GM18858 (cell line): ENCODE data around the gene SEC24C.
"Not testable (repeated sequence)": the region's sequence is repeated elsewhere in the genome, so short reads cannot be mapped to it uniquely, and the experiment has no call there.

Experiments
- ATAC-seq: cut with Tn5 transposase; IDR thresholded peaks from one replicate; pipeline ENCODE4 v1.9.1; 2021; ENCODE audit not compliant: unreplicated experiment

Gene SEC24C

GRCh38 chr10:73743905-73744663 lies at the start of gene SEC24C:
TSS of gene SEC24C (plus strand) at chr10:73744372. CDS start at chr10:73746833, 2,461 bp downstream.
- ATAC-seq = peak; percentile 65

GRCh38 chr10:73695302-73695701 lies 48.9 kb upstream of the SEC24C start:
- ATAC-seq = not testable (repeated sequence)

- not testable (repeated sequence) for ATAC-seq
Observed at GRCh38 chr10:73697675-73698159, 46.5 kb upstream of the SEC24C start, which contains the start of gene AGAP5. TSS of gene AGAP5 (minus strand) at chr10:73698109. CDS start at chr10:73697755, 354 bp downstream.

GRCh38 chr10:73698819-73699218 lies 45.4 kb upstream of the SEC24C start:
- ATAC-seq = not testable (repeated sequence)

- not testable (repeated sequence) for ATAC-seq
Observed at GRCh38 chr10:73703924-73704323, 40.2 kb upstream of the SEC24C start.

- not testable (repeated sequence) for ATAC-seq
Observed at GRCh38 chr10:73705506-73706072, 38.6 kb upstream of the SEC24C start.

GRCh38 chr10:73706488-73706887 lies 37.7 kb upstream of the SEC24C start:
- ATAC-seq = not testable (repeated sequence)

GRCh38 chr10:73707628-73708027 lies 36.5 kb upstream of the SEC24C start:
- not testable (repeated sequence) for ATAC-seq

- ATAC-seq = not testable (repeated sequence)
Observed at GRCh38 chr10:73708122-73708521, 36.0 kb upstream of the SEC24C start.

GRCh38 chr10:73711683-73712082 lies 32.5 kb upstream of the SEC24C start:
- ATAC-seq = not testable (repeated sequence)

- ATAC-seq = not testable (repeated sequence)
Observed at GRCh38 chr10:73713912-73714311, 30.3 kb upstream of the SEC24C start.

GRCh38 chr10:73714483-73714882 lies 29.7 kb upstream of the SEC24C start:
- ATAC-seq = not testable (repeated sequence)

GRCh38 chr10:73715179-73716156 lies 28.7 kb upstream of the SEC24C start:
- not testable (repeated sequence) for ATAC-seq

- no peak for ATAC-seq
Observed at GRCh38 chr10:73716251-73716650, 27.9 kb upstream of the SEC24C start.

GRCh38 chr10:73717556-73717955 lies 26.6 kb upstream of the SEC24C start:
- no peak for ATAC-seq

GRCh38 chr10:73720561-73720960 lies 23.6 kb upstream of the SEC24C start:
- not testable (repeated sequence) for ATAC-seq

GRCh38 chr10:73723516-73723915 lies 20.7 kb upstream of the SEC24C start:
- ATAC-seq = no peak

GRCh38 chr10:73729781-73730152 lies 14.4 kb upstream of the SEC24C start:
- not testable (repeated sequence) for ATAC-seq

- peak; percentile 58 for ATAC-seq
Observed at GRCh38 chr10:73730153-73730906, 13.8 kb upstream of the SEC24C start.
